CD14-positive monocyte (primary cell): Measurements from ENCODE around the gene KATNIP. TPM values are rescaled to one million over a fixed set of nuclear protein-coding genes. Genes with fewer than 3 reads are reported as not detected.
"Not testable (repeated sequence)": the region's sequence is repeated elsewhere in the genome, so short reads cannot be mapped to it uniquely, and the experiment has no call there.

Source experiments
- DNase-seq, 3 donors: peaks; one replicate each; pipeline ENCODE4 v3.0.0-alpha.2; 2011 to 2022
- H2AFZ ChIP-seq: 2 replicates; pipeline ENCODE4 v1.6.0; 2012; ENCODE audit warnings: mild to moderate bottlenecking, low read depth, low read length, inconsistent platforms; ENCODE audit not compliant: insufficient read depth, poor library complexity, severe bottlenecking
- H3K27ac ChIP-seq, 2 donors: 1 replicate in 1 of 2; 2 replicates in 1 of 2; pipeline ENCODE4 v1.5.1; 2012 to 2013; ENCODE audit warnings: low read length in 2 of 2, control low read depth in 1 of 2, inconsistent platforms in 1 of 2, low read depth in 1 of 2, mild to moderate bottlenecking in 1 of 2
- H3K27me3 ChIP-seq, 2 donors: one replicate each; pipeline versions ENCODE4 v1.6.0 to v1.6.1; 2011 to 2013; ENCODE audit warnings: low read length in 2 of 2; ENCODE audit not compliant: control insufficient read depth in 2 of 2, insufficient read depth in 2 of 2
- H3K36me3 ChIP-seq, 2 donors: replicated peaks in 1 of 2; 1 replicate in 1 of 2; 2 replicates in 1 of 2; pipeline versions ENCODE4 v1.5.1 to v1.6.1; 2012 to 2013; ENCODE audit warnings: low read length in 2 of 2, control low read depth in 1 of 2, inconsistent platforms in 1 of 2, mild to moderate bottlenecking in 1 of 2; ENCODE audit not compliant: insufficient read depth in 2 of 2, control insufficient read depth in 1 of 2
- H3K4me1 ChIP-seq, 2 donors: 1 replicate in 1 of 2; 2 replicates in 1 of 2; pipeline versions ENCODE4 v1.5.1 to v1.6.1; 2012 to 2013; ENCODE audit warnings: low read length in 2 of 2, control low read depth in 1 of 2, inconsistent platforms in 1 of 2, mild to moderate bottlenecking in 1 of 2, moderate library complexity in 1 of 2; ENCODE audit not compliant: insufficient read depth in 2 of 2, control insufficient read depth in 1 of 2
- H3K4me2 ChIP-seq: replicated peaks from 2 replicates; pipeline ENCODE3; 2012; ENCODE audit warnings: low read length, moderate library complexity, mild to moderate bottlenecking; ENCODE audit not compliant: poor library complexity, severe bottlenecking; ENCODE audit errors: extremely low read depth
- H3K4me3 ChIP-seq, 3 experiments: fragments of 200-600 bp in 1 of 3; sonication (generic) in 1 of 3; replicated peaks in 1 of 3; 1 replicate in 2 of 3; 2 replicates in 1 of 3; pipeline ENCODE4 v1.5.1; 2011 to 2013; ENCODE audit warnings: low read length in 3 of 3, mild to moderate bottlenecking in 3 of 3, control low read depth in 2 of 3, low read depth in 2 of 3, inconsistent platforms in 1 of 3, moderate library complexity in 1 of 3
- H3K79me2 ChIP-seq: 2 replicates; pipeline ENCODE4 v1.6.0; 2012; ENCODE audit warnings: mild to moderate bottlenecking, control low read depth, inconsistent platforms, low read length, moderate library complexity; ENCODE audit not compliant: insufficient read depth
- H3K9ac ChIP-seq: 2 replicates; pipeline ENCODE4 v1.6.0; 2017; ENCODE audit warnings: low read length, mild to moderate bottlenecking; ENCODE audit not compliant: insufficient read depth, poor library complexity, severe bottlenecking
- H3K9me3 ChIP-seq, 2 donors: replicated peaks in 1 of 2; 1 replicate in 1 of 2; 2 replicates in 1 of 2; pipeline versions ENCODE4 v1.5.1 to v1.6.1; 2012 to 2013; ENCODE audit warnings: low read length in 2 of 2, control low read depth in 1 of 2; ENCODE audit not compliant: control insufficient read depth in 1 of 2, insufficient read depth in 1 of 2
- H4K20me1 ChIP-seq: 2 replicates; pipeline ENCODE4 v1.6.0; 2012; ENCODE audit warnings: mild to moderate bottlenecking, low read length, control low read depth, moderate library complexity; ENCODE audit not compliant: insufficient read depth
- H3K27ac Mint-ChIP-seq, 7 donors: one replicate each; pipeline ENCODE4 v1.8.0; 2020; ENCODE audit warnings: mild to moderate bottlenecking in 7 of 7, mixed read lengths in 7 of 7, moderate library complexity in 6 of 7, inconsistent platforms in 2 of 7
- H3K27me3 Mint-ChIP-seq, 3 donors: one replicate each; pipeline ENCODE4 v1.8.0; 2021 to 2022; ENCODE audit warnings: low read depth in 3 of 3, mild to moderate bottlenecking in 3 of 3, mixed read lengths in 3 of 3, moderate library complexity in 3 of 3, inconsistent platforms in 1 of 3
- H3K36me3 Mint-ChIP-seq, 2 donors: one replicate each; pipeline ENCODE4 v1.8.0; 2020; ENCODE audit warnings: mixed read lengths in 2 of 2, inconsistent platforms in 1 of 2, mild to moderate bottlenecking in 1 of 2
- H3K4me1 Mint-ChIP-seq: one replicate; pipeline ENCODE4 v1.8.0; 2020; ENCODE audit warnings: mild to moderate bottlenecking, mixed read lengths
- H3K4me3 Mint-ChIP-seq, 2 donors: one replicate each; pipeline ENCODE4 v1.8.0; 2020; ENCODE audit warnings: mild to moderate bottlenecking in 2 of 2, mixed read lengths in 2 of 2, moderate library complexity in 1 of 2
- H3K9me3 Mint-ChIP-seq, 7 donors: one replicate each; pipeline ENCODE4 v1.8.0; 2020 to 2022; ENCODE audit warnings: mixed read lengths in 7 of 7, mild to moderate bottlenecking in 6 of 7, moderate library complexity in 6 of 7, inconsistent platforms in 2 of 7
- CTCF ChIP-seq: fragments of 200-600 bp; IDR thresholded peaks from one replicate; pipeline ENCODE4 v1.8.0; 2022; ENCODE audit warnings: antibody characterized with exemption, mild to moderate bottlenecking
- WGBS: methylation state at CpG from one replicate; pipeline ENCODE4 v1.1.5; 2013; ENCODE audit warnings: missing lambda C conversion rate; ENCODE audit not compliant: insufficient coverage; 5-methylcytosine and 5-hydroxymethylcytosine counted together
- intact Hi-C, 2 donors: fragments of 100-400 bp; cut with micrococcal nuclease; formaldehyde crosslinking; loops; one replicate each; pipeline versions ENCODE4 v1.15.0 to v1.15.1; 2023
- polyA plus RNA-seq, 3 donors: library from polyadenylated mRNA; depleted of rRNA in 1 of 3; unstranded in 2 of 3; stranded (reverse) in 1 of 3; fragments of 300-500 nt in 2 of 3; fragments of >200 nt in 1 of 3; fragmentation: Illumina TruSeq in 2 of 3; gene quantifications; 1 replicate in 2 of 3; 2 replicates in 1 of 3; pipeline ENCODE4 v1.2.3, GENCODE V29; 2012 to 2021

KATNIP gene
- polyA plus RNA-seq, 3 donors = 2.4 to 28.0 (median 5.0) TPM

- WGBS = 92% methylated on average over 2 of the region's 4 CpGs
- H3K4me1 Mint-ChIP-seq = peaks cover 31% of the 10 kb centered on the region
- no peak overlapping the region for H3K27ac Mint-ChIP-seq
- DNase-seq = no peak
- peaks cover 9% of the 10 kb centered on the region in 2 donors for H3K4me1 ChIP-seq
- no peaks in the 10 kb centered on the region for H3K36me3 ChIP-seq
- no peaks in the 10 kb centered on the region for H3K9me3 ChIP-seq
- H3K27me3 Mint-ChIP-seq = peaks cover 0 to 5% (median 0%) of the 10 kb centered on the region in 3 donors
- no peak overlapping the region for H3K27ac ChIP-seq
- intact Hi-C loops = no loop called here
- H3K9me3 Mint-ChIP-seq = no peaks in the 10 kb centered on the region
- no peak overlapping the region for H3K4me3 Mint-ChIP-seq
- TF ChIP-seq CTCF = no peak
- H3K79me2 ChIP-seq = no peaks in the 10 kb centered on the region
- peaks cover 5 to 8% of the 10 kb centered on the region in 2 donors for H3K36me3 Mint-ChIP-seq
- no peaks in the 10 kb centered on the region for H3K27me3 ChIP-seq
- H4K20me1 ChIP-seq = no peaks in the 10 kb centered on the region
- no peak overlapping the region for H3K4me3 ChIP-seq
- H2AFZ ChIP-seq = no peak overlapping the region
- no peak overlapping the region for H3K9ac ChIP-seq
- H3K4me2 ChIP-seq = no peak overlapping the region
These were observed 18.1 kb downstream of the KATNIP start for GRCh38 chr16:27568077-27568476.

- H3K27me3 Mint-ChIP-seq, H3K79me2 ChIP-seq, H3K4me3 Mint-ChIP-seq, H3K4me1 ChIP-seq, H3K9me3 ChIP-seq, H3K9me3 Mint-ChIP-seq, intact Hi-C loops, H4K20me1 ChIP-seq, H3K27me3 ChIP-seq, H3K4me2 ChIP-seq, H2AFZ ChIP-seq, H3K4me3 ChIP-seq, H3K27ac Mint-ChIP-seq, H3K27ac ChIP-seq, DNase-seq, H3K9ac ChIP-seq: not testable (repeated sequence)
- peaks cover 15% of the 10 kb centered on the region for H3K4me1 Mint-ChIP-seq
- WGBS = 100% methylated on average over 2 of the region's 8 CpGs
- H3K36me3 ChIP-seq = peaks cover 6 to 12% of the 10 kb centered on the region in 2 donors
- H3K36me3 Mint-ChIP-seq = peaks cover 12 to 16% of the 10 kb centered on the region in 2 donors
These were observed 21.0 kb downstream of the KATNIP start for GRCh38 chr16:27570986-27571385.
